H9 (cell line): ENCODE results near the gene MPZ. TPM values are rescaled to one million over a fixed set of nuclear protein-coding genes. Genes with fewer than 3 reads are reported as not detected.

Experiments used
- DNase-seq: peaks from one replicate; pipeline ENCODE4 v3.0.0-alpha.2; 2017
- H2AFZ ChIP-seq: one replicate; pipeline ENCODE4 v1.6.1; 2013; ENCODE audit warnings: mild to moderate bottlenecking, low read length, control low read depth, moderate library complexity
- H2AK5ac ChIP-seq: 2 replicates; pipeline ENCODE4 v1.6.1; 2013; ENCODE audit warnings: low read length, control low read depth, mixed read lengths; ENCODE audit not compliant: insufficient read length
- H2BK120ac ChIP-seq: one replicate; pipeline ENCODE4 v1.6.1; 2013; ENCODE audit warnings: low read depth, mild to moderate bottlenecking, low read length, control low read depth, inconsistent platforms; ENCODE audit not compliant: poor library complexity, severe bottlenecking
- H2BK12ac ChIP-seq: 2 replicates; pipeline ENCODE4 v1.6.1; 2013; ENCODE audit warnings: low read length, control low read depth, mixed read lengths, low read depth; ENCODE audit not compliant: insufficient read length
- H2BK15ac ChIP-seq: 2 replicates; pipeline ENCODE4 v1.6.1; 2013; ENCODE audit warnings: low read depth, low read length, control low read depth
- H2BK20ac ChIP-seq: one replicate; pipeline ENCODE4 v1.6.1; 2013; ENCODE audit warnings: low read depth, mild to moderate bottlenecking, low read length, control low read depth, inconsistent platforms; ENCODE audit not compliant: poor library complexity, severe bottlenecking
- H2BK5ac ChIP-seq: 2 replicates; pipeline ENCODE4 v1.6.1; 2013; ENCODE audit warnings: low read length, control low read depth, mixed read lengths; ENCODE audit not compliant: insufficient read length
- H3K14ac ChIP-seq: 2 replicates; pipeline ENCODE4 v1.6.1; 2013; ENCODE audit warnings: low read length, control low read depth; ENCODE audit not compliant: insufficient read depth
- H3K18ac ChIP-seq: 2 replicates; pipeline ENCODE4 v1.6.1; 2013; ENCODE audit warnings: low read depth, mild to moderate bottlenecking, mixed read lengths, low read length, control low read depth; ENCODE audit not compliant: insufficient read length
- H3K23ac ChIP-seq: 2 replicates; pipeline ENCODE4 v1.6.1; 2013; ENCODE audit warnings: low read length, control low read depth, mixed read lengths, low read depth; ENCODE audit not compliant: insufficient read length
- H3K23me2 ChIP-seq: 2 replicates; pipeline ENCODE4 v1.6.1; 2013; ENCODE audit warnings: low read depth, mild to moderate bottlenecking, mixed read lengths, low read length, control low read depth; ENCODE audit not compliant: insufficient read length, poor library complexity, severe bottlenecking
- H3K27ac ChIP-seq: 2 replicates; pipeline ENCODE4 v1.5.1; 2013; ENCODE audit warnings: low read length, control low read depth, mixed read lengths, low read depth; ENCODE audit not compliant: insufficient read length
- H3K27me3 ChIP-seq: 2 replicates; pipeline ENCODE4 v1.6.1; 2013; ENCODE audit warnings: low read length, control low read depth, inconsistent platforms; ENCODE audit not compliant: insufficient read depth
- H3K4ac ChIP-seq: 2 replicates; pipeline ENCODE4 v1.6.1; 2013; ENCODE audit warnings: low read depth, mild to moderate bottlenecking, control low read depth, inconsistent platforms, low read length, moderate library complexity
- H3K4me1 ChIP-seq: 2 replicates; pipeline ENCODE4 v1.6.1; 2013; ENCODE audit warnings: low read length, control low read depth, inconsistent platforms; ENCODE audit not compliant: insufficient read depth
- H3K4me2 ChIP-seq: 2 replicates; pipeline ENCODE4 v1.6.1; 2013; ENCODE audit warnings: low read length, control low read depth, mixed read lengths; ENCODE audit not compliant: insufficient read length, insufficient read depth
- H3K56ac ChIP-seq: 2 replicates; pipeline ENCODE4 v1.6.1; 2013; ENCODE audit warnings: low read depth, mild to moderate bottlenecking, mixed read lengths, low read length, control low read depth; ENCODE audit not compliant: insufficient read length
- H3K79me1 ChIP-seq: 2 replicates; pipeline ENCODE4 v1.6.1; 2013; ENCODE audit warnings: low read depth, mild to moderate bottlenecking, moderate library complexity, low read length, control low read depth, inconsistent platforms; ENCODE audit not compliant: insufficient read depth, poor library complexity, severe bottlenecking
- H3K79me2 ChIP-seq: 2 replicates; pipeline ENCODE4 v1.6.1; 2013; ENCODE audit warnings: low read length, control low read depth, inconsistent platforms; ENCODE audit not compliant: insufficient read depth
- H3K9ac ChIP-seq: 2 replicates; pipeline ENCODE4 v1.6.1; 2013; ENCODE audit warnings: low read length, control low read depth, mixed read lengths; ENCODE audit not compliant: insufficient read length; ENCODE audit errors: extremely low read depth
- H3K9me3 ChIP-seq: one replicate; pipeline ENCODE4 v1.6.1; 2013; ENCODE audit warnings: low read depth, low read length, inconsistent platforms; ENCODE audit not compliant: control insufficient read depth
- H3T11ph ChIP-seq: one replicate; pipeline ENCODE4 v1.6.1; 2013; ENCODE audit warnings: mild to moderate bottlenecking, low read length, control low read depth, inconsistent platforms
- H4K20me1 ChIP-seq: one replicate; pipeline ENCODE4 v1.6.1; 2013; ENCODE audit not compliant: control insufficient read depth, insufficient read length, insufficient read depth
- H4K5ac ChIP-seq: 2 replicates; pipeline ENCODE4 v1.6.1; 2013; ENCODE audit warnings: low read depth, mild to moderate bottlenecking, mixed read lengths, low read length, control low read depth; ENCODE audit not compliant: insufficient read length
- H4K8ac ChIP-seq: replicated peaks from 2 replicates; pipeline ENCODE4 v1.6.1; 2013; ENCODE audit warnings: low read length, control low read depth, mixed read lengths, low read depth; ENCODE audit not compliant: insufficient read length
- H4K91ac ChIP-seq: 2 replicates; pipeline ENCODE4 v1.6.1; 2013; ENCODE audit warnings: low read depth, mild to moderate bottlenecking, moderate library complexity, mixed read lengths, low read length, control low read depth; ENCODE audit not compliant: insufficient read length
- H3K27ac Mint-ChIP-seq, 3 experiments: 2 replicates in 2 of 3; 3 replicates in 1 of 3; pipeline ENCODE4 v1.8.0; 2020 to 2021; ENCODE audit warnings: mixed read lengths in 3 of 3, mild to moderate bottlenecking in 1 of 3, moderate library complexity in 1 of 3
- H3K27me3 Mint-ChIP-seq: 2 replicates; pipeline ENCODE4 v1.8.0; 2021; ENCODE audit warnings: low read depth, mild to moderate bottlenecking, moderate library complexity, mixed read lengths
- H3K36me3 Mint-ChIP-seq, 3 experiments: 2 replicates in 2 of 3; 3 replicates in 1 of 3; pipeline ENCODE4 v1.8.0; 2020 to 2021; ENCODE audit warnings: low read depth in 3 of 3, mixed read lengths in 3 of 3; ENCODE audit not compliant: insufficient read depth in 1 of 3
- H3K4me1 Mint-ChIP-seq, 2 experiments: 2 replicates each; pipeline ENCODE4 v1.8.0; 2020; ENCODE audit warnings: mixed read lengths in 2 of 2
- H3K4me3 Mint-ChIP-seq, 2 experiments: 2 replicates in 1 of 2; 3 replicates in 1 of 2; pipeline ENCODE4 v1.8.0; 2020 to 2021; ENCODE audit warnings: mild to moderate bottlenecking in 2 of 2, mixed read lengths in 2 of 2, moderate library complexity in 1 of 2
- H3K9me3 Mint-ChIP-seq, 2 experiments: 2 replicates in 1 of 2; 3 replicates in 1 of 2; pipeline ENCODE4 v1.8.0; 2020; ENCODE audit warnings: mild to moderate bottlenecking in 2 of 2, mixed read lengths in 2 of 2, moderate library complexity in 1 of 2
- WGBS: extraction: QIAGEN DNeasy Blood & Tissue Kit; methylation state at CpG from one replicate; pipeline ENCODE4 v1.1.7; 2013; ENCODE audit warnings: missing lambda C conversion rate, low lambda C conversion rate, mixed read lengths; ENCODE audit not compliant: insufficient read length; ENCODE audit errors: extremely low coverage; 5-methylcytosine and 5-hydroxymethylcytosine counted together
- total RNA-seq: library from RNA; stranded (reverse); gene quantifications from 2 replicates; pipeline ENCODE4 v1.2.1, GENCODE V29; 2021
- TF ChIP-seq, protein P1 (sequence below): fragments of 200-600 bp; sonication (generic); conservative IDR thresholded peaks from 3 replicates; pipeline ENCODE4 v1.8.0; 2021; ENCODE audit warnings: antibody characterized with exemption, mild to moderate bottlenecking

The MPZ gene
- total RNA-seq, 1 experiment from 2014 or later, result 2.7 TPM

DNA sequence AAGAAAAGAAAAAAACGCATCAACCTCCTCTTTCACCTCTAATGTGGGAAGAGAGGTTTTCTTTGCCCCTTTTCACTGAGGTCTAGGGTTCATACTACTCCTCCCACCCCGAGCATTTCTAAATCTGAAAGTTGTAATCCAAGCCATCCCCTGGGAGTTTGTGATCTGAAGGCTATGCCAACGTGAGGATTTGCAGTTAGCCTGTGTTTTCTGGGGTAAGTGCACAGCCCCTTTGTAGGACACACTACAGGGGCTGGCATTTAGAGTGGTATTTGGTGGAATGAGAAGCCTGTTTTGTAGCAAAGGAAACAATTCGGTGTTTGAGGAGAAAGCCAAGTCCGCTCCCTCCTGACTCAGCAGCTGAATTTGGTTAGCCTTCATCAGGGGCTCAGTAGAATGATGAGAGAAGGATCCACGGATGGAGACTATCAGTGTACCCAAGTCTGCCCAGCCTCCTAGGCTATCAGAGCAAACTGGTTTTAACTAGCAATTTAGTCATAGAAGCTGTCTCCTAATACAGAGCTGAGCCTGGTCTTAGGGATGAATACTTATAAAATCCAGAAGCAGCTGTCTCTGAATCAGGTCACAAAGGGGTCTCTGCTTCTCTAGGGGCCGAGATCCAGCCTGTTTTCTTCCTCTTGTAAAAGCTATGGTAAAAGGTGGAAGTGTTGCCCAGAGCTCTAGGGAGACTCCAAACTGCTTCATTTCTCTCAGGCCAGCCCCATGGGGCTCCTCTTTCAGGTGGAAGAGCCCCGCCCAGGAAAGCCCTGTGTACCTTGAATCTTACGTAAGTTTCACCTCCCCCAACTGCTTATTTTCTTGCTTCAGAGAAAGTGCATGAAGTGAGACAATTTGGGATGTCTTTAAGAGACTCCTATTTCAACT, 49.1 kb downstream of the MPZ start:
- no peak overlapping the region for H3K9ac ChIP-seq
- H2BK120ac ChIP-seq, result no peak overlapping the region
- TF ChIP-seq, protein P1, sequence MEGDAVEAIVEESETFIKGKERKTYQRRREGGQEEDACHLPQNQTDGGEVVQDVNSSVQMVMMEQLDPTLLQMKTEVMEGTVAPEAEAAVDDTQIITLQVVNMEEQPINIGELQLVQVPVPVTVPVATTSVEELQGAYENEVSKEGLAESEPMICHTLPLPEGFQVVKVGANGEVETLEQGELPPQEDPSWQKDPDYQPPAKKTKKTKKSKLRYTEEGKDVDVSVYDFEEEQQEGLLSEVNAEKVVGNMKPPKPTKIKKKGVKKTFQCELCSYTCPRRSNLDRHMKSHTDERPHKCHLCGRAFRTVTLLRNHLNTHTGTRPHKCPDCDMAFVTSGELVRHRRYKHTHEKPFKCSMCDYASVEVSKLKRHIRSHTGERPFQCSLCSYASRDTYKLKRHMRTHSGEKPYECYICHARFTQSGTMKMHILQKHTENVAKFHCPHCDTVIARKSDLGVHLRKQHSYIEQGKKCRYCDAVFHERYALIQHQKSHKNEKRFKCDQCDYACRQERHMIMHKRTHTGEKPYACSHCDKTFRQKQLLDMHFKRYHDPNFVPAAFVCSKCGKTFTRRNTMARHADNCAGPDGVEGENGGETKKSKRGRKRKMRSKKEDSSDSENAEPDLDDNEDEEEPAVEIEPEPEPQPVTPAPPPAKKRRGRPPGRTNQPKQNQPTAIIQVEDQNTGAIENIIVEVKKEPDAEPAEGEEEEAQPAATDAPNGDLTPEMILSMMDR, result no peak
- peaks cover 17 to 26% of the 10 kb centered on the region in 2 experiments for H3K4me1 Mint-ChIP-seq
- H3K9me3 ChIP-seq, result peaks cover 6% of the 10 kb centered on the region
- H3K27me3 Mint-ChIP-seq, result peaks cover 73% of the 10 kb centered on the region
- peaks cover 11% of the 10 kb centered on the region for H3K23me2 ChIP-seq
- no peak overlapping the region for H3K27ac ChIP-seq
- H3K23ac ChIP-seq, result no peak overlapping the region
- H3K79me1 ChIP-seq, result no peaks in the 10 kb centered on the region
- no peak overlapping the region for H2BK12ac ChIP-seq
- no peak overlapping the region for H3T11ph ChIP-seq
- no peak overlapping the region for H3K56ac ChIP-seq
- no peak overlapping the region for H2AFZ ChIP-seq
- H4K8ac ChIP-seq, result no peak overlapping the region
- no peak overlapping the region for H3K4me2 ChIP-seq
- no peak overlapping the region for H3K14ac ChIP-seq
- no peak for DNase-seq
- peaks cover 5% of the 10 kb centered on the region; the same call in 1 of the 2 replicates for H3K4me1 ChIP-seq
- peaks cover 13 to 20% (median 14%) of the 10 kb centered on the region in 3 experiments for H3K36me3 Mint-ChIP-seq
- H3K18ac ChIP-seq, result no peak overlapping the region
- H3K4ac ChIP-seq, result no peak overlapping the region
- WGBS, result no CpG with 5 or more reads among the region's 9 CpGs
- H4K91ac ChIP-seq, result no peak overlapping the region
- no peak overlapping the region for H3K4me3 Mint-ChIP-seq
- H2BK15ac ChIP-seq, result no peak overlapping the region
- H2BK20ac ChIP-seq, result no peak overlapping the region
- H4K5ac ChIP-seq, result no peak overlapping the region
- peaks cover 25 to 27% of the 10 kb centered on the region in 2 experiments for H3K9me3 Mint-ChIP-seq
- no peak overlapping the region for H2BK5ac ChIP-seq
- H4K20me1 ChIP-seq, result no peaks in the 10 kb centered on the region
- H3K27ac Mint-ChIP-seq, result no peak overlapping the region
- H3K79me2 ChIP-seq, result no peaks in the 10 kb centered on the region
- no peak overlapping the region for H2AK5ac ChIP-seq
- H3K27me3 ChIP-seq, result peaks cover 12% of the 10 kb centered on the region; the same call in 1 of the 2 replicates
